ENCODE data around the gene TTC23.

The TTC23 gene

DNA sequence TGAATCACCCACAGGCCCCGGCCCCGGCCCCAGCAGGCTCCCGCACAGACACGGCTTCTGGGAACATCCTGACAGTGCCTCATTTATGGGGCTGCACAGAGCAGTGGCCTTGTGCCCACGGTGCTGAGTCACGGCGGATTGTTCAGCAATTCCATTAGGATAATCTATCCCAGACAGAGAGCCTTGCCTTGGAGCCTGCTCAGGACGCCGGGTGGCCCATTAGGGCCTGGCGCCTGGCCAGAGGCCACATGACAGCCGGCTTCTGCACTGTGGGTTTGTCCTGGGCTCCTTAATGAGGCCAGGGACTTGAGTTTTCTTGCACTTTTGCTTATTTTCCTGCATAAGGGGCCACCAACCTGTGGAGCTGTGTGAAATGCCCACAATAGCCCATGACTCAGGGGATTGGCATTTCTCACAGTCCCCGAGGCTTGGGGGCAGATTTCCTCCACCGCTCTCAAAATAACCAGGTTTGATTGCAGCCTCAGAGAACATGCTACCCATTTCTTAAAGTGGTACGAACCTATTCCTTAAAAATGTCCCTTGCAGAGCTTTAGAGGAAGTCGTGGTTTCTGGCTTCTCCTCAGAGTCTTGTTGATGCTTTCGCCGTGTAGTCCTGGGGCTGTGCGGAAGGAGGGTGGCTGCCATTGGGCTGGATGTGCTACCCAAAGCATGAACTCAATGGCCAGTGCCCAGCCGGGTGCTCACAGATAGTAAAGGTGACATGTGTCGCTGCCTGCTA lies 125.5 kb downstream of the TTC23 start:
- H3K9me2 ChIP-seq (replicated peaks; ENCODE audit: insufficient read depth, low read length), result no peaks in the 10 kb centered on the region
- no peaks in the 10 kb centered on the region for H3K79me2 ChIP-seq (ENCODE audit: low read length)
- no peaks in the 10 kb centered on the region for H4K20me1 ChIP-seq (ENCODE audit: insufficient read depth, low read length)
- peak overlapping the region; percentile 18; the same call in 1 of the 2 replicates for H3K4me2 ChIP-seq (ENCODE audit: low read depth, low read length)
- H3F3A ChIP-seq (ENCODE audit: insufficient read depth, low read length), result no peaks in the 10 kb centered on the region
- no peaks in the 10 kb centered on the region for H3K9me3 ChIP-seq (replicated peaks; ENCODE audit: insufficient read depth, low read length)
- no peak for TF ChIP-seq EZH2phosphoT487 (IDR thresholded peaks at IDR 0.05; ENCODE audit: low read length)
- no peak for TF ChIP-seq EZH2 (optimal IDR thresholded peaks at IDR 0.05; ENCODE audit: low read depth, low read length)
- TF ChIP-seq, protein P1, sequence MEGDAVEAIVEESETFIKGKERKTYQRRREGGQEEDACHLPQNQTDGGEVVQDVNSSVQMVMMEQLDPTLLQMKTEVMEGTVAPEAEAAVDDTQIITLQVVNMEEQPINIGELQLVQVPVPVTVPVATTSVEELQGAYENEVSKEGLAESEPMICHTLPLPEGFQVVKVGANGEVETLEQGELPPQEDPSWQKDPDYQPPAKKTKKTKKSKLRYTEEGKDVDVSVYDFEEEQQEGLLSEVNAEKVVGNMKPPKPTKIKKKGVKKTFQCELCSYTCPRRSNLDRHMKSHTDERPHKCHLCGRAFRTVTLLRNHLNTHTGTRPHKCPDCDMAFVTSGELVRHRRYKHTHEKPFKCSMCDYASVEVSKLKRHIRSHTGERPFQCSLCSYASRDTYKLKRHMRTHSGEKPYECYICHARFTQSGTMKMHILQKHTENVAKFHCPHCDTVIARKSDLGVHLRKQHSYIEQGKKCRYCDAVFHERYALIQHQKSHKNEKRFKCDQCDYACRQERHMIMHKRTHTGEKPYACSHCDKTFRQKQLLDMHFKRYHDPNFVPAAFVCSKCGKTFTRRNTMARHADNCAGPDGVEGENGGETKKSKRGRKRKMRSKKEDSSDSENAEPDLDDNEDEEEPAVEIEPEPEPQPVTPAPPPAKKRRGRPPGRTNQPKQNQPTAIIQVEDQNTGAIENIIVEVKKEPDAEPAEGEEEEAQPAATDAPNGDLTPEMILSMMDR (IDR thresholded peaks at IDR 0.05; ENCODE audit: low read length), result no peak
- peaks cover 12% of the 10 kb centered on the region for H3K4me1 ChIP-seq (ENCODE audit: low read length)
- 0 out of 2 replicates have a peak overlapping the region, but pooled peaks have one; percentile 7 for H2AFZ ChIP-seq (ENCODE audit: low read length)
- no peaks in the 10 kb centered on the region for H3K27me3 ChIP-seq (replicated peaks; ENCODE audit: insufficient read depth, low read length)
- H3K27ac ChIP-seq (ENCODE audit: low read length), result peak overlapping the region; percentile 42; the same call in 1 of the 2 replicates
- no peaks in the 10 kb centered on the region for H3K36me3 ChIP-seq (replicated peaks; ENCODE audit: insufficient read depth, low read length)
- no peak overlapping the region for H3K4me3 ChIP-seq (ENCODE audit: low read length)
- H3K9ac ChIP-seq (ENCODE audit: low read length), result no peak overlapping the region
- peak; percentile 45 for DNase-seq

DNA sequence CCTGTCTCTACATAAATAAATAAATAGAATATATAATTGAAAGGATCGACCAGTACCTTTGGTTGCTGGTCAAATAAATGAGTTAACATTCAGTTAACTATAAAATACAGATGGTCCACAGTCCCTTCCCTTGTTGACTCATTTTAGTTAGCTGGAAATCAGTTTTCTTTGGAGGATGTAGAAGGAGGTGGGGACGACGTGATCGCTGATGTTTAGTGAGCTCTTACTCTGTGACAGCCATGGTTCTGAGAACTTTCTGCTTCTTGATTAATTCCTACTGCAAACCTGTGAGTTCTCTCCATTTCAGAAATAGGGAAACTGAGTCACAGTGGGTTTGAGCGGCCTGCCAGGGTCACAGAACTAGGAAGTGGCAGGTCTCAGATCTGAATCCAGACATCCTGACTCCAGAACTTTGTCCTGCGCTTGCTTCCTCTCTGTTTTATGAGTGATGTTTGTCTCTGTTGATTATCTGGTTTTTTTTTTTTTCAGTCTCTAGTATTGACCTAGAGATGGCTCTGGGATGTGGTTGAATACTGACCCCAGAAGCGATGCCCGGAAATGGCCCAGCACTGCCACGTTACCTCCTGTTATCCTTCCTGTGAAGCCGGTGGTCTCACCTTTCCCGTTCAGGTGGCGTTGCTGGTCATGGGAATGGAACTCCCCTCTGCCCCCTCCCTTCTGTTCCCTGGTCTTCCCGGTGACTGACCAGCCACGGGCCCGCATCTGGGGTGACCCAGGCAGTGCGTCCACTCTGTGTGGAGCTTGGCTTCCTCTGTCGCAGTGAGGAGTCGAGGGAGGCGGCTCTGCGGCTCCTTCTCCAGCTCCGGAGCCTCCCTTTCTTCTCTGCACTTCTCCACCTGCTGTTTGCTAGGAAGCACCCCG lies 126.3 kb downstream of the TTC23 start:
- Histone ChIP-seq H3K27ac (ENCODE audit: low read length) (peak overlapping the region; percentile 42; the same call in 1 of the 2 replicates), H3K4me2 (ENCODE audit: low read depth, low read length) (peak overlapping the region; percentile 18; the same call in 1 of the 2 replicates), H3K79me2 (ENCODE audit: low read length) (no peaks in the 10 kb centered on the region), H3K27me3 (replicated peaks; ENCODE audit: insufficient read depth, low read length) (no peaks in the 10 kb centered on the region), H3K4me1 (ENCODE audit: low read length) (peaks cover 12% of the 10 kb centered on the region), H3K9me2 (replicated peaks; ENCODE audit: insufficient read depth, low read length) (no peaks in the 10 kb centered on the region), H2AFZ (ENCODE audit: low read length) (0 out of 2 replicates have a peak overlapping the region, but pooled peaks have one; percentile 7), H3K9ac (ENCODE audit: low read length) (no peak overlapping the region), H3K4me3 (ENCODE audit: low read length) (no peak overlapping the region), H3F3A (ENCODE audit: insufficient read depth, low read length) (no peaks in the 10 kb centered on the region), H3K9me3 (replicated peaks; ENCODE audit: insufficient read depth, low read length) (no peaks in the 10 kb centered on the region), H3K36me3 (replicated peaks; ENCODE audit: insufficient read depth, low read length) (no peaks in the 10 kb centered on the region), H4K20me1 (ENCODE audit: insufficient read depth, low read length) (no peaks in the 10 kb centered on the region)
- TF ChIP-seq, protein P1 (IDR thresholded peaks at IDR 0.05; ENCODE audit: low read length), result no peak
- TF ChIP-seq EZH2 (optimal IDR thresholded peaks at IDR 0.05; ENCODE audit: low read depth, low read length) (no peak), EZH2phosphoT487 (IDR thresholded peaks at IDR 0.05; ENCODE audit: low read length) (no peak)
- no peak for DNase-seq

DNA sequence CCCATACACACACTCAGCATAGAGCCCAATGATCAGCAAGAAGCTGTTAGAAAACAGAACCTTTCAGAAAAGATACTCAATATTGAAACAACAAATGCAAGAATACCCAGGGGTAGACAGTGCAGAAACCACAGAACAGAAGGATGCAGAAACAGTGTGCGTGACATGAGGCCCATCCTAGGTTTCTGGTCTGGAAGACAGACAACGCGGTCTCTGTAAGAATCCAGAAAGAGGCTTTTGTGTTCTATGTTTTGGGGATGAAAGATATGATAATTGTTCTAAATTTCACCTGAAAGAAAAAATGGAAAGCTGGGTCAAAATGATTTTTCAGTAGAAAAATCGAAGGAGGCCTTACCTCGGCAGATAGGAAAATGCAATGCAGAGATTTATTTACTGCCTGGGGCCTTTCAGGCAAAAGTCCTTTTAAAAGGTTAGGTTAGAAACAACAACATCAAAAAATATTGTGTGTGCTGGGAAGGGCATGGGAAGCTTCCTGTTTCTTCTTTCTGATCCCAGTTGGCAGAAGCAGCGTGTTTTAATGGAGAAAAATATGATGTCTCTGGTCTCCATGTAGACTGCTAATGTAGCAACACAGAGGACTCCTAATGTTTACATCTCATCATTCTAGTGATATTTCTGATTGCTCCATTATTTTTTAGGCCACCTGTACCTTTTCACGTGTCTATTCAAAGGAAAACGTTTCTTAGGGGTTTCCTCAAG lies 127.5 kb downstream of the TTC23 start:
- H3K9ac ChIP-seq (ENCODE audit: low read length), result no peak overlapping the region
- no peak overlapping the region for H3K4me3 ChIP-seq (ENCODE audit: low read length)
- DNase-seq, result no peak

More for the DNA sequence above, 127.5 kb downstream of the TTC23 start:
- Histone ChIP-seq H3F3A (ENCODE audit: insufficient read depth, low read length) (no peaks in the 10 kb centered on the region), H3K27ac (ENCODE audit: low read length) (no peak overlapping the region), H3K9me2 (replicated peaks; ENCODE audit: insufficient read depth, low read length) (no peaks in the 10 kb centered on the region), H2AFZ (ENCODE audit: low read length) (no peak overlapping the region), H3K79me2 (ENCODE audit: low read length) (no peaks in the 10 kb centered on the region), H3K9me3 (replicated peaks; ENCODE audit: insufficient read depth, low read length) (no peaks in the 10 kb centered on the region), H4K20me1 (ENCODE audit: insufficient read depth, low read length) (no peaks in the 10 kb centered on the region), H3K36me3 (replicated peaks; ENCODE audit: insufficient read depth, low read length) (no peaks in the 10 kb centered on the region), H3K4me1 (ENCODE audit: low read length) (peaks cover 12% of the 10 kb centered on the region), H3K4me2 (ENCODE audit: low read depth, low read length) (no peak overlapping the region), H3K27me3 (replicated peaks; ENCODE audit: insufficient read depth, low read length) (no peaks in the 10 kb centered on the region)
- TF ChIP-seq, protein P1 (IDR thresholded peaks at IDR 0.05; ENCODE audit: low read length), result no peak
- no peak for TF ChIP-seq EZH2 (optimal IDR thresholded peaks at IDR 0.05; ENCODE audit: low read depth, low read length)
- no peak for TF ChIP-seq EZH2phosphoT487 (IDR thresholded peaks at IDR 0.05; ENCODE audit: low read length)

Measured in MM.1S (cell line).